Osteocyte (in vitro differentiated cells): Measurements from ENCODE around the gene BAHD1. TPM values are rescaled to one million over a fixed set of nuclear protein-coding genes. Genes with fewer than 3 reads are reported as not detected.
A peak's percentile ranks its signal among the peaks of the same experiment; 100 is the strongest.

Experiments
- DNase-seq: peaks from one replicate; pipeline ENCODE4 v3.0.0; 2021; ENCODE audit warnings: mixed read lengths; ENCODE audit not compliant: unreplicated experiment; ENCODE audit errors: extremely low spot score
- H3K27ac Mint-ChIP-seq: one replicate; pipeline ENCODE4 v1.8.0; 2021; ENCODE audit warnings: mild to moderate bottlenecking, mixed read lengths; ENCODE audit not compliant: unreplicated experiment
- H3K27me3 Mint-ChIP-seq: one replicate; pipeline ENCODE4 v1.8.0; 2021; ENCODE audit warnings: mixed read lengths; ENCODE audit not compliant: unreplicated experiment
- H3K36me3 Mint-ChIP-seq: one replicate; pipeline ENCODE4 v1.8.0; 2021; ENCODE audit warnings: mixed read lengths; ENCODE audit not compliant: unreplicated experiment
- H3K4me1 Mint-ChIP-seq: one replicate; pipeline ENCODE4 v1.8.0; 2021; ENCODE audit warnings: mixed read lengths; ENCODE audit not compliant: unreplicated experiment
- H3K4me3 Mint-ChIP-seq: one replicate; pipeline ENCODE4 v1.8.0; 2021; ENCODE audit warnings: mild to moderate bottlenecking, moderate library complexity, mixed read lengths; ENCODE audit not compliant: unreplicated experiment
- H3K9me3 Mint-ChIP-seq: one replicate; pipeline ENCODE4 v1.8.0; 2021; ENCODE audit warnings: mixed read lengths; ENCODE audit not compliant: unreplicated experiment
- CTCF ChIP-seq: fragments of 200-600 bp; sonication (generic); IDR thresholded peaks from 2 replicates; pipeline ENCODE4 v1.5.0; 2021; ENCODE audit warnings: antibody characterized with exemption, mild to moderate bottlenecking, moderate library complexity
- total RNA-seq: library from RNA; stranded (reverse); gene quantifications from 2 replicates; pipeline ENCODE4 v1.2.1, GENCODE V29; 2021

Gene BAHD1
- total RNA-seq, 1 donor from 2014 or later: 26.4 TPM

- H3K9me3 Mint-ChIP-seq: no peaks in the 10 kb centered on the region
- peak overlapping the region; percentile 14 for H3K4me3 Mint-ChIP-seq
- no peaks in the 10 kb centered on the region for H3K36me3 Mint-ChIP-seq
- TF ChIP-seq CTCF: no peak
- DNase-seq: no peak
- peaks cover 33% of the 10 kb centered on the region for H3K27me3 Mint-ChIP-seq
- H3K27ac Mint-ChIP-seq: no peak overlapping the region
- peaks cover 48% of the 10 kb centered on the region for H3K4me1 Mint-ChIP-seq
Observed at GRCh38 chr15:40437752-40438687, 2.7 kb upstream of the BAHD1 start.

GRCh38 chr15:40438712-40439111 lies 2.0 kb upstream of the BAHD1 start:
- Mint-ChIP-seq H3K4me3 (no peak overlapping the region), H3K27me3 (peaks cover 28% of the 10 kb centered on the region), H3K9me3 (no peaks in the 10 kb centered on the region), H3K27ac (no peak overlapping the region), H3K4me1 (peaks cover 55% of the 10 kb centered on the region), H3K36me3 (no peaks in the 10 kb centered on the region)
- no peak for DNase-seq
- TF ChIP-seq CTCF: no peak

GRCh38 chr15:40439461-40439959 lies 1.2 kb upstream of the BAHD1 start:
- Mint-ChIP-seq H3K4me3 (peak overlapping the region; percentile 93), H3K9me3 (no peaks in the 10 kb centered on the region), H3K36me3 (no peaks in the 10 kb centered on the region), H3K27me3 (peaks cover 22% of the 10 kb centered on the region), H3K4me1 (peaks cover 61% of the 10 kb centered on the region), H3K27ac (peak overlapping the region; percentile 87)
- TF ChIP-seq CTCF: no peak
- DNase-seq: no peak

GRCh38 chr15:40439960-40440742 lies 602 bp upstream of the BAHD1 start:
- no peaks in the 10 kb centered on the region for H3K9me3 Mint-ChIP-seq
- peaks cover 65% of the 10 kb centered on the region for H3K4me1 Mint-ChIP-seq

More at GRCh38 chr15:40439960-40440742, 602 bp upstream of the BAHD1 start:
- no peaks in the 10 kb centered on the region for H3K36me3 Mint-ChIP-seq
- peak overlapping the region; percentile 87 for H3K27ac Mint-ChIP-seq
- no peak for TF ChIP-seq CTCF
- peaks cover 15% of the 10 kb centered on the region for H3K27me3 Mint-ChIP-seq
- DNase-seq: no peak
- H3K4me3 Mint-ChIP-seq: peak overlapping the region; percentile 93
